Measurements from ENCODE around the gene ADISSP. TPM values are rescaled to one million over a fixed set of nuclear protein-coding genes. Genes with fewer than 3 reads are reported as not detected.

ADISSP gene
- total RNA-seq, 2 donors from 2014 or later = 11.2 to 26.7 TPM

- Histone ChIP-seq H3K36me3 (replicated peaks in 1 of 2; ENCODE audit: insufficient read depth in 1 of 2, low read depth in 2 of 2) (no peaks in the 10 kb centered on the region), H3K4me1 (peaks cover 22% of the 10 kb centered on the region), H3K27me3 (no peaks in the 10 kb centered on the region), H3K4me3 (peak overlapping the region in 1 of 2 donors; percentile 42), H3K9me3 (no peaks in the 10 kb centered on the region), H3K27ac (no peak overlapping the region)
- no peak for ATAC-seq
- WGBS, 2 donors = 0 to 1% methylated on average over 3 to 20 of the region's 21 CpGs
- intact Hi-C loops (cut with DNase I) = no loop called here
- DNase-seq = no peak
- TF ChIP-seq POLR2A (IDR thresholded peaks at IDR 0.05) = no peak
These were observed 485 bp downstream of the ADISSP start for GRCh38 chr20:3767110-3767426.

GRCh38 chr20:3766422-3767109, 987 bp downstream of the ADISSP start:
- TF ChIP-seq POLR2A (IDR thresholded peaks at IDR 0.05) (no peak), CTCF (IDR thresholded peaks at IDR 0.05) (no peak)
- DNase-seq = no peak
- 41 to 100% methylated on average over 1 to 9 of the region's 9 CpGs for WGBS, 2 donors
- Histone ChIP-seq H3K36me3 (replicated peaks in 1 of 2; ENCODE audit: insufficient read depth in 1 of 2, low read depth in 2 of 2) (no peaks in the 10 kb centered on the region), H3K27ac (no peak overlapping the region), H3K9me3 (no peaks in the 10 kb centered on the region), H3K27me3 (no peaks in the 10 kb centered on the region), H3K4me1 (peaks cover 22% of the 10 kb centered on the region), H3K4me3 (no peak overlapping the region)
- ATAC-seq = no peak
- intact Hi-C loops (cut with DNase I) = no loop called here

GRCh38 chr20:3765171-3765882, 2.2 kb downstream of the ADISSP start:
- no peaks in the 10 kb centered on the region for H3K9me3 ChIP-seq
- no peak overlapping the region for H3K4me3 ChIP-seq
- TF ChIP-seq CTCF (IDR thresholded peaks at IDR 0.05) (no peak), POLR2A (IDR thresholded peaks at IDR 0.05) (no peak)
- H3K4me1 ChIP-seq = peaks cover 22% of the 10 kb centered on the region
- DNase-seq (no peak), ATAC-seq (no peak)
- H3K27me3 ChIP-seq = no peaks in the 10 kb centered on the region
- no peaks in the 10 kb centered on the region for H3K36me3 ChIP-seq (replicated peaks in 1 of 2; ENCODE audit: insufficient read depth in 1 of 2, low read depth in 2 of 2)
- 77 to 80% methylated on average over 3 of the region's 3 CpGs for whole genome bisulfite sequencing, 2 donors
- H3K27ac ChIP-seq = no peak overlapping the region
- intact Hi-C loops (cut with DNase I) = no loop called here

GRCh38 chr20:3764659-3765058, 2.9 kb downstream of the ADISSP start:
- ATAC-seq (no peak), DNase-seq (no peak)
- Histone ChIP-seq H3K27me3 (no peaks in the 10 kb centered on the region), H3K9me3 (no peaks in the 10 kb centered on the region), H3K36me3 (replicated peaks in 1 of 2; ENCODE audit: insufficient read depth in 1 of 2, low read depth in 2 of 2) (no peaks in the 10 kb centered on the region), H3K4me3 (no peak overlapping the region), H3K4me1 (peaks cover 22% of the 10 kb centered on the region), H3K27ac (no peak overlapping the region)
- intact Hi-C loops (cut with DNase I) = no loop called here
- 89 to 93% methylated on average over 3 of the region's 3 CpGs for WGBS, 2 donors
- TF ChIP-seq CTCF (IDR thresholded peaks at IDR 0.05) = no peak
- no peak for TF ChIP-seq POLR2A (IDR thresholded peaks at IDR 0.05)

- Histone ChIP-seq H3K27me3 (no peaks in the 10 kb centered on the region), H3K27ac (no peak overlapping the region), H3K4me1 (peaks cover 21% of the 10 kb centered on the region), H3K9me3 (no peaks in the 10 kb centered on the region), H3K4me3 (no peak overlapping the region), H3K36me3 (replicated peaks in 1 of 2; ENCODE audit: insufficient read depth in 1 of 2, low read depth in 2 of 2) (no peaks in the 10 kb centered on the region)
- intact Hi-C loops (cut with DNase I) = no loop called here
- ATAC-seq = no peak
- no peak for DNase-seq
- TF ChIP-seq POLR2A (IDR thresholded peaks at IDR 0.05) (no peak), CTCF (IDR thresholded peaks at IDR 0.05) (no peak)
- WGBS, 2 donors = 80 to 84% methylated on average over 5 to 8 of the region's 8 CpGs
These were observed 3.6 kb downstream of the ADISSP start for GRCh38 chr20:3763671-3764601.

Data from body of pancreas (tissue), 4 donors.